AG04450 (cell line): ENCODE results near the gene VEZT. TPM values are rescaled to one million over a fixed set of nuclear protein-coding genes. Genes with fewer than 3 reads are reported as not detected.
"Not testable (repeated sequence)": the region's sequence is repeated elsewhere in the genome, so short reads cannot be mapped to it uniquely, and the experiment has no call there.

Experiments
- CTCF ChIA-PET: fragments of 300-600, 350-600 bp; formaldehyde crosslinking; extraction: SDS; loops from one replicate; lab custom pipeline; 2022; ENCODE audit warnings: antibody characterized with exemption, inconsistent platforms; lab: Charles Lee
- POLR2A ChIA-PET: fragments of 350-600 bp; formaldehyde crosslinking; extraction: SDS; loops from one replicate; lab custom pipeline; 2021; ENCODE audit warnings: antibody characterized with exemption, inconsistent platforms; lab: Yijun Ruan, JAX
- DNase-seq: peaks from one replicate; pipeline ENCODE4 v3.0.0-alpha.2; 2011; ENCODE audit warnings: low read depth, low spot score
- H3K27ac ChIP-seq: one replicate; pipeline ENCODE4 v1.5.1; 2012; ENCODE audit warnings: low read depth, low read length, control low read depth
- H3K27me3 ChIP-seq: one replicate; pipeline ENCODE4 v1.6.0; 2012; ENCODE audit warnings: low read length; ENCODE audit not compliant: control insufficient read depth, insufficient read depth
- H3K4me3 ChIP-seq: 2 replicates; pipeline ENCODE4 v1.5.1; 2011; ENCODE audit warnings: mild to moderate bottlenecking, low read depth, low read length, control low read depth
- H3K9me3 ChIP-seq: 2 replicates; pipeline ENCODE4 v1.5.1; 2012; ENCODE audit warnings: low read length; ENCODE audit not compliant: control insufficient read depth, insufficient read depth
- CTCF ChIP-seq: IDR thresholded peaks from 2 replicates; pipeline ENCODE4 v1.5.1; 2011; ENCODE audit warnings: low read depth, low read length, control low read depth, inconsistent platforms
- polyA plus RNA-seq: library from polyadenylated mRNA; depleted of rRNA; stranded (reverse); fragments of >200 nt; gene quantifications from 2 replicates; pipeline ENCODE4 v1.2.3, GENCODE V29; 2011

VEZT gene
- polyA plus RNA-seq, 1 experiment, result 143 TPM

GRCh38 chr12:95300286-95300685, 82.7 kb downstream of the VEZT start:
- Histone ChIP-seq H3K9me3 (no peaks in the 10 kb centered on the region), H3K27me3 (no peaks in the 10 kb centered on the region), H3K27ac (no peak overlapping the region), H3K4me3 (no peak overlapping the region)
- DNase-seq, result no peak
- ChIA-PET POLR2A (no interaction called here), CTCF (no interaction called here)
- TF ChIP-seq CTCF, result no peak

- Histone ChIP-seq H3K4me3 (no peak overlapping the region), H3K9me3 (no peaks in the 10 kb centered on the region), H3K27ac (no peak overlapping the region), H3K27me3 (no peaks in the 10 kb centered on the region)
- CTCF ChIA-PET, result interaction anchor here (0.6 to 1.1 kb wide), 2 partner anchors 72 to 689 kb away, joined by 3 to 4 read pairs; no protein-coding TSS in a partner anchor
- POLR2A ChIA-PET, result interaction anchor here (0.7 kb wide), 1 partner anchor 170 kb away, joined by 3 read pairs; the partner anchor contains the start of gene METAP2
- DNase-seq, result no peak
- TF ChIP-seq CTCF, result no peak
Measured at GRCh38 chr12:95303476-95303875, 85.9 kb downstream of the VEZT start.

- ChIA-PET CTCF (interaction anchor here (1.1 kb wide), 1 partner anchor 73 kb away, joined by 3 read pairs; no protein-coding TSS in a partner anchor), POLR2A (no interaction called here)
- Histone ChIP-seq H3K4me3 (no peak overlapping the region), H3K27ac (no peak overlapping the region), H3K9me3 (no peaks in the 10 kb centered on the region), H3K27me3 (no peaks in the 10 kb centered on the region)
- TF ChIP-seq CTCF, result no peak
- DNase-seq, result no peak
Measured at GRCh38 chr12:95304673-95305198, 87.1 kb downstream of the VEZT start.

- Histone ChIP-seq H3K27me3 (no peaks in the 10 kb centered on the region), H3K4me3 (no peak overlapping the region), H3K9me3 (no peaks in the 10 kb centered on the region), H3K27ac (no peak overlapping the region)
- CTCF ChIA-PET, result no interaction called here
- TF ChIP-seq CTCF, result no peak
- POLR2A ChIA-PET, result no interaction called here
- no peak for DNase-seq
Measured at GRCh38 chr12:95312656-95313055, 95.0 kb downstream of the VEZT start.

GRCh38 chr12:95314756-95315155, 97.1 kb downstream of the VEZT start:
- CTCF ChIA-PET, POLR2A ChIA-PET: not testable (repeated sequence)

More at GRCh38 chr12:95314756-95315155, 97.1 kb downstream of the VEZT start:
- not testable (repeated sequence) for H3K27ac ChIP-seq, H3K4me3 ChIP-seq, H3K9me3 ChIP-seq, DNase-seq, H3K27me3 ChIP-seq
